HG03442 (cell line): ENCODE data around the gene CDIPT.
A peak's percentile ranks its signal among the peaks of the same experiment; 100 is the strongest.
"Not testable (repeated sequence)": the region's sequence is repeated elsewhere in the genome, so short reads cannot be mapped to it uniquely, and the experiment has no call there.

Source experiments
- ATAC-seq: cut with Tn5 transposase; IDR thresholded peaks from one replicate; pipeline ENCODE4 v1.9.1; 2021; ENCODE audit warnings: mild to moderate bottlenecking, moderate library complexity; ENCODE audit not compliant: unreplicated experiment

CDIPT gene

DNA sequence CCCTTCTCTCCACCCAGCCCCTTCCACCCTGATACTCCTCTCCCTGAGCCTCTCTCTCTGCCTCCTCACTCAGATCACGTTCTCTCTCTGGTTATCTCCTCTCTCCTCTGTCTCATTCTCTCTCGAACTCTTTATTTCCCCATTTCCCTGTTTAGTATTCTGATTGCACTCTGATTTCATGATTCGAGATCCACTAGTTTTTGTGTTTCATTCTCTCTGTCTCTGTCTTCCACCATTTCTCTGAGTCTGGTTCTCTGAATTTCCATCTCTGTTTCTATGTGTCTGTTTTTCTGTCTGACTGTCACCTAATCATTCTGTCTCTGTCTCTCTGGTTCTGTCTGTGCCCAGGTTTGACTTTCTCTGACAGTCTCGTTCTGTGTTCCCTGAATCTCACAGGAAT, 34.3 kb upstream of the CDIPT start:
- no peak for ATAC-seq

DNA sequence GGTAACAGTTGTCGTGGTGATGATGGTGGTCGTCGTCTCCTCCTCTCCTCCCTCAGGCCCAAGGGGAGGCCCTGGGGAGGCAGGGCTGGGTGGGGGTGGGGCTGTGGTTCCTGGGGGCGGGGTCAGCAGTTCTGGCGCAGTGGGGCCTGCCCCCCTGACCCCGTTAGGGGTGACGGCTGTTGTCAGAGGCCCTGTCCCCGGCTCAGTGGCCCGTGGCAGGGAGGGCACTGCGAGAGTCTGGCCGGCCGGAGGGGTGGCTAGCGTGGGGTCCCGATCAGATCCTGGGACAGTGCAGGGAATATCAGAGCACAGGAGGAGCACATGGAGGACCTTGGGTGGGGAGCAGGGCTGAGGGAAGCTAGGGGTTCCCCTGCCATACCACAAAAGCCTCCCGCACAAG, 33.8 kb upstream of the CDIPT start:
- no peak for ATAC-seq

DNA sequence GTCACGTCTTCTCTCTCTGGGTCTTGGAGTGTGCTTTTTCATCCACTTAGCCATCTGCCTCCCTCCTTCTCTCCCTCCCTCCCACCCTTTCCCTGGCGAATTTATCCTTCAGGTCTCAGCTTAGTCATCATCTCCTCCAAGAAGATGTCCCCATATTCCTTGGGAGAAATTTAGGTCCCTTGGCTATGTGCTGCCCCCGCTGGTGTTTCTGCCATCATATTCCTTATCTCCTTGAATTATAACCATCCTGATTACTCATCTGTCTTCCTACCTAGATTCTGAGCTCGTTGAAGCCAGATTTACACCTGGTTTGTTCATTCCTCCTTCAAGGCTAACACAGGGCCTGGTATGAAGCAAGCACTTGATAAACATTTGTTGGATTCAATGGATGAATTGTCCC, 31.3 kb upstream of the CDIPT start:
- ATAC-seq = no peak

DNA sequence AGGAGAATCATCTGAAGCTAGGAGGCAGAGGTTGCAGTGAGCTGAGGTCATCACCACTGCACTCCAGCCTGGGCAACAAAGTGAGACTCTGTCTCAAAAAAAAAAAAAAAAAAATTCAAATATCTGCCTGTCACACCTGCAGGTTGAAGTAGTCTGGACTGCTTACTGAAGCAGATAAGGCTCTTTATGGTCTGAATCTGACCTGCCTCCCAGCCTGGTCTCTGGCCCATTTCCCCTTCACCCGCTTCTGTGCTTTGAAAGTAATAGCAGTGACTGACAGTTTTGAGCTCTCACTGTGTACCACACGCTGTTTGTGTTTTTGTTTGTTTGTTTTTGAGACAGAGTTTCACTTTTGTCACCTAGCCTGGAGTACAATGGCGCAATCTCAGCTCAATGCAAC, 30.5 kb upstream of the CDIPT start:
- no peak for ATAC-seq

DNA sequence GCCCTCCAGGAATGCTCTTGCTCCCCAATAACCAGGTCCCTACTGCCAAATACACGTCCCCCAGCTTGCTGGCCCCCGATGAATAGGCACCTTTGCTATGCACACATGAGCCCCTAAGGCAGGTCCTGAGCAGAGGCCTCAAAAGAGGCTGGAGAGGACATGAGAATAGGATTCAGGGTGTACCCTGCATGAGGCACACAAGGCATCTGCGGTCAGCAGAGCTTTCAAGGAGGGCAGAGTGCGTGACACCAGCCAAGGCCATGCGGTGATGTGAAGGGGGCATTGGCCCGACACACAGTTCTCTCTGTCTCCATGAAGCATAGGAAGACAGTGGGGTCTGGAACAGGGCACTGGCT, 29.4 kb upstream of the CDIPT start:
- ATAC-seq = no peak

DNA sequence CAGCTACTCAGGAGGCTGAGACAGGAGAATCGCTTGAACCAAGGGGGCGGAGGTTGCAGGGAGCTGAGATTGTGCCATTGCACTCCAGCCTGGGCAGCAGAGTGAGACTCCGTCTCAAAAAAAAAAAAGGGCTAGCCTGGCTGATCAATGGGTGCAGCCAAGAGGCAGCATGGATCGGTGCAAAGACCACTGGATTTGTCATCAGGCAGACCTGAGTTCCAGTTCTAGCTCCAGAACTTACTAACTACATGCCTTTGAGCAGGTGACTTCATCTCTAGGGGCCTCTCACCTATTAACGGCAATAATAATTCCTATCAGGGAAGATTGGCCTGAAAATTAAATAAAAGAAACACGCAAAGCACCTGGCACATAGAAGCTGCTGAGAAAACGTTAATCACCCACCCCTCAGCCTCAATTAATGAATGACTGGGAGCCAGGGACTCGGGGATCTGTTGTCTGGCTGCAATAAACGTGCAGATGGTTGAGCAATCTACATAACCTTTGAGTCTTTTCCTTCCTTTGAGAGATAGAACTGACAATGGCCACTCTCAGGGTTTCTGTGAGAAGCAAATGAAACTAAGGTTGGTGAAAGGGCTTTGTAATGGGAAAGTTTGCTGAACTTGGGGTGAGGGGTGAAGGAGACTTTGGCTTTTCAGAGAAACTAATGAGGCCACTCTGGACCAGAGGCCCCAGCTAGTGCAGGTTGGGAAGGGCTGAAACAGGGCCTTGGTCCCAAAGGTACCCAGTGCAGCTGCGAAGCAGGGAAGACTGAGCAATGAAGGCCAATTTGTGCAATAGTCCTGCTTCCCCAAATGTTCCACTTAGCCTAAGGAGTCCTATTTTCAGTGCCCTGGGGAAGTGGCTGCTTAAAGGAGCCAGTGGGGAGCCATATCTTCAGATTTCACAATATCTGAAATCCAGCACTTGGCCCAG, 28.8 kb upstream of the CDIPT start:
- no peak for ATAC-seq

DNA sequence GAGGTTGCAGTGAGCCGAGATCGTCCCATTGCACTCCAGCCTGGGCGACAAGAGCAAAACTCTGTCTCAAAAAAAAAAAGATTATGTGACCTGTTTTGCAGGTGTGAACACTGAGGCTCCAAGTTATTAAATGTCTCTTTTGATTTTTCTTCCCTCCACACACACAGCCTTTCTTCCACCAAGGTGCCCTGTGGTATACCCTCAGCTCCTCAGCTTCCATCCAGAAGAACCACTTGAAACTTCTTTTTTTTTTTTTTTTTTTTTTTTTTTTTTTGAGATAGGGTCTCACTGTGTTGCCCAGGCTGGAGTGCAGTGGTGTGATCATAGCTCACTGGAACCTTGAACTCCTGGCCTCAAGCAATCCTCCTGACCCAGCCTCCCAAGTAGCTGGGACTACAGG, 26.3 kb upstream of the CDIPT start:
- ATAC-seq = not testable (repeated sequence)

DNA sequence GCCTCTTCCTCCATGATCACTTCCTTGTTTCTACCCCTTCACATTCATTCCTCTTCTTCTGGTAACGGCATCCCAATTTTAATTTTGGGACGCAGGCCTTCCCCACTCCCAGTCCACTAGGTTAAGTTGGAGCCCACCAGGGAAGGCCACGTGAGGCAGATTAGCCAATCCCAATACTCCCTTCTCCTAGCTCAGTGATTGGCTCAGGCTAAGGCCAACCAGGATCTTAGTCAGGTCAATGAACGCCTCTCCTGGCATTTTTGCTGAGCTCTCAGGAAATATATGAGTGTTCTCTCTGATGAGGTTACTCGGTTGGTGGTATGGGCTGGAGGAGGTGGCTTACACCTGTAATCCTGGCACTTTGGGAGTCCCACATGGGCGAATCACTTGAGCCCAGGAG, 21.0 kb upstream of the CDIPT start:
- ATAC-seq = no peak

DNA sequence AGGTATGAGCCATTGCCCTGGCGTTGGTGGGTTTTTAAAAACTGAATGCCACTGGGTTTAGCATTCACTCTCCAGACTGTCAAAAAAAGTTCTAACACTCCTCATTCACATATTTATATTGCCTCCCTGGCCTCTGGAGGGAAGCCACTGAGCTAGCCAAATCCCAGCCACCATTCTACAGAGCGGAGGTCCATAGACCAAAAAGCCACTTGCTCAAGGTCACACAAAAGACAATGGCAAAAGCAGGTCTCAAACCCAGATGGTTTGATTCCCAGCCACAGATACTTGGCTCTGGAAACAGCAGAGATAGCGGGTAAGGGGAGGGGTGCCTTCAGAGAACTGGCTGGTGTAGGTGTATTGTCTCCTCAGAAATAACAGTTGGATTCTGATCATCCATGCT, 18.0 kb upstream of the CDIPT start:
- ATAC-seq = no peak

DNA sequence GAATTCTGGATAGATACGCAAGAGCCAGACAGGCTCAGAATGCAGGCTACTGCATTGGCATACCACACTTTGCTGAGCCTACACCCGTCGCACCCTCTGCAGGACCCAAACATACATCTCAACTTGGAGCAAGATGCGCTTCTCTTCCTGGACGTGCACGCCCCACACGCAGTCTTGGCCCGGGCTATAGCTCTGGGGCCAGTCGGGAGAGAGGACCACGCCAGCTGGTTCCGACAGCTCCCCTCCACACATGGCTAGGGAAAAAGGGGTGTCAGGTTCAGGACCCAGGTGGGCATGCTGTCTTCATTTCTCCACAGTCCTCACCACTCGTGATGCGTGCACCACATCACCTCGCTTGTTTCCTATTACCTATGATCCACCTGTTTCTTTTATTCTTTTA, 15.1 kb upstream of the CDIPT start:
- ATAC-seq = no peak

DNA sequence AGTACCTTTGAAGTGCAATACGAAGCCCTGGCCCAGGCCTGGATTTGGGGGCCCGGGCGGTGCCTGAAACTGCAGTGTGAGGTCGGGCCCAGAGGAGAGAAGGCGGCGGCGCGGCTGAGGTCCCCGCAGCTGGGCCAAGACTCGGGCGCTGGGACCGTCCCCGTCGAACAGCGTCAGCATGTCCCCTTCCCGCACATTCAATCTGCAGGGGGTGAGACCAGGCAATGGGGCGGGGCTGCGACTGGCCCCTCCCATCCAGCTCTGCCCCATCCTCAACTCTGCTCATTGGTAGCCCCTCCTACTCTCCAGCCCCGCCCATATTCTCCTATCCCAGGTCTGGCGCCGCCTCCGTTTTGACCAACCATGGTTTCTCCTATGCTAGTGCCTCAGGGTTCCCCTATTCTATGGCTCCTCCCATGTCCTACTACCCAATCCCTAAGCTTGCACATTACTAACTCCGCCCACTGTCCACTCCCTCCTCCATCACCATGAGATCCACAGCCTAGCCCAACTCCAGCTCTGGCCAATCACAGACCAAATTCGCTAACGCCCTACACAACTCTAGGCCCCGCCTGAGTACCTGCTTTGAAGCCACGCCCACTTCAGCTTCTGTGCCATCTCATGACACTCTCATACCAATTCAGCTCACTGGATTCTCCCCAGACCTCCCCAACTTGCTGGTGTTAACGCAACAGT, 14.4 kb upstream of the CDIPT start:
- no peak for ATAC-seq

DNA sequence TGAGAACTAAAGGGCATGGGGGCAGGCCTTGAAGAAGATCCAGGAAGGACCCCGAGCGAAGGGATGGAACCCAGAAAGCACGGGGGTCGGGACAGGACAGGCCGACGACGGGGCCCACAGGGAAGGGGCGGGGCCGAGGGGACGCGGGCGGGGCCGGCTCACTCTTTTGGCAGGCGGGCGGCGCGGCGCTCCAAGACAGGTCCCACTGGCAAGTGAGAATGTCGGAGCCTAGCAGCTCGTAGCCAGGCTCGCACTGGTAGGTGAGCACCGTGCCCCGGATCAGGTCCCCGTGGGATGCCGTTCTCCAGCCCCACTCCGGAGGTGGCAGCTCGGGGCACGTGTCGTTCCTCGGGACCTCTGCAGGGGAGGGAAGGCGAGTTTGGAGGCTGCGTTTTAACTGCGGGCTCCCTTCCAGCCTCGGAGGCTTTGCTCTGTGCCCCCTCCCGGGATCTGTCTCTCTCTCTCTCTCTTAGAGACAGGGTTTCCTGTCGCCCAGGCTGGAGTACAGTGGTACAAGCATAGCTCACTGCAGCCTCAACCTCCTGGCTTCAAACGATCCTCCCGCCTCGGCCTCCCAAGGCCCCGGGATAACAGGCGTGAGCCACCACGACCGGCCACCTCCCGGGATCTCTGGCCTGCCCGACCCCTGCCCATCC, 13.7 kb upstream of the CDIPT start:
- ATAC-seq = no peak

DNA sequence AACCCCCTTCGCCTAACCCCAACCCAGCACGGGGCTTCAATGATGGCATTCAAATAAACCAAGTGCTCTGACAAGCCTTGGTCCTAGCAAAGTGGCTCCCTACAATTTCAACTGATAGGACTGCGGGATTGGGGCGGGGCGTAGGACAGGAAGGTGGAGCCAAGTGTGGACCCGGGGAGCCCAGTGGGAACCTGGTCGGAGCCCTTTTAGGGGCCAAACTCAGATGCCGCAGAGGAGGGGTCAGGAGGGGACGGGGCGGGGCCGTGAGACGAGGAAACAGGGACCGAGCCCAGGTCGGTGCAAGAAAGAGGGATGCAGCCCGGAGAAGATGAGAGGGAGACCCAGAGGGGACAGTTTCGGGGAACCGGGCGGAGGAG, 13.2 kb upstream of the CDIPT start:
- ATAC-seq = no peak

DNA sequence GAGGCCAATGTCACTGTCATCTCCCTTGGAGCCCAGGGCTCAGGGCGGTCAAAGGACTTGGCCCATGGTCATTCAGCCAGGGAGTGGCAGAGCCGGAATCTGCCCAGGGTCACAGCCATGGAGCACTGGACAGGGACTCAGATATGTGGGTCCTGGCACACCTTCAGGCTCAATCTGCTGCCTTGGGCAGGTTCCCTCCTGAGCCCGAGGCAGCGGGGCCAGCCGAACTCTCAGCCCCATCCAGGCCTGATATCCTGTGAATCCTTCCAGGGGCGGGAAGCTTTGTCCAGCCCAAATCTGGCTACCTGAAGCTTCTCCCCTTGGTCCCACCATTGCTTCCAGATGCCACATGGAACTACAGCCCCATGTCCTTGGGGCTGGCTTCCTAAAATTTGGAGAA, 12.2 kb upstream of the CDIPT start:
- no peak for ATAC-seq

DNA sequence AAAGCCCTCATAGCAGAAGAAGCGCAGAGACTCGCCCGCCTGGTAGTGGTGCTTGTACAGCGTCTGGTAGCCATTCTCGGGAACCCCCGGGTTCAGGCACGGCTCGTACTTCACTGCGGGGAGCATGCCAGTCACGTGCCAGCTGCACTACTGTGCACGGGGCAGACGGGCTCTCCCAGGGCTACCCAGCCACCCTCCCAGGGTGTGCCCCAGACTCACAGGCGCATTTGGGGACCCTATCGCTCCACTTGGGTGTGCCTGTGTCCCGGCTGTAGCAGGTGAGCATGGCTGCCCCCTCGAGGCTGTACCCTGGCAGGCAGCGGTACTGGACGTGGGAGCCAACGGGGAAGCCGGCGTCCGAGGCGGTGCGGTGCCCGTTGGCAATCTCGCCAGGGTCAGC, 10.3 kb upstream of the CDIPT start:
- ATAC-seq = no peak

DNA sequence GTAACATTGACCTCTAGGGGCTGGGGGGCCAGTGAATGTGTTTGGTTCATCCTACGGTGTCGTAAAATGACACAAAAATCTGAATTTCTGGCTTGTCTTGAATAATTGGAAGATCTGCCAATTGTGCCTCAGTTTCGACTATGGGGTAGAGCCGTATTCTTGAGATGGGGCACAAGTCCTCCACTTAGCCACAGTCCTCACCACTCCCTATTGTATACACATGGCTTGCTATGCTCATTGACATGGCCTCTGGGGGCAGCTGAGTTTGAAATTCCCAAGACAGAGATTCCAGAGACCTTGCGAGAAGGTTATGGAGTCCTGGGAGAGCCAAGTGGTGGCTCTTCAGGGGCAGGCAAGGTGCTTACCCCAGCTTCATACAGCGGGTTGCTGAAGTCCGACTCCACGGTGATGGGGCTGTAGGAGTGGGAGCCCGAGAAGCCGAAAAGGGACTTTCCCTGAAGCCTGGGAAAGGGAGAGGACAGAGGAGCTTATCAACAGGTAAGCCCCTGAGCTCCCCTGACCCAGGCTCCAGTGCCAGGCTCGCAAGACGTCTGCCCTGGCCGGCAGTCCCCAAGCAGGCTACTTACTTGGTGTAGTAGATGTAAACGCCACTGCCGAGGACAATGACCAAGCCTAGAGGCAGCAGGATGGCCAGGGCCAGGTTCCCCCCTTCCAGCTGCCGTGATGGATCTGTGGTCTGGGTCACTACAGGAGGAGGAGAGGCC, 9.0 kb upstream of the CDIPT start:
- ATAC-seq = no peak

DNA sequence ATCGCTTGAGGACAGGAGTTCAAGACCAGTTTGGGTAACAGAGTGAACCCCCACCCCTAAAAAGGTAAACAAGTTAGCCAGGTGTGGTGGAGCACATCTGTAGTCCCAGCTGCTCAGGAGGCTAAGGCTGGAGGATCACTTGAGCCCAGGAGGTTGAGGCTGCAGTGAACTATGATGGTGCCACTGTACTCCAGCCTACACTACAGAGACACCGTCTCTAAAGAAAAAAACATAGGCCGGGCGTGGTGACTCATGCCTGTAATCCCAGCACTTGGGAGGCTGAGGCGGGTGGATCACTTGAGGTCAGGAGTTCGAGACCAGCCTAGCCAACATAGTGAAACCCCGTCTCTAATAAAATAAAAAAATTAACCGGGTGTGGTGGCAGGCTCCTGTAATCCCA, 6.0 kb upstream of the CDIPT start:
- not testable (repeated sequence) for ATAC-seq

DNA sequence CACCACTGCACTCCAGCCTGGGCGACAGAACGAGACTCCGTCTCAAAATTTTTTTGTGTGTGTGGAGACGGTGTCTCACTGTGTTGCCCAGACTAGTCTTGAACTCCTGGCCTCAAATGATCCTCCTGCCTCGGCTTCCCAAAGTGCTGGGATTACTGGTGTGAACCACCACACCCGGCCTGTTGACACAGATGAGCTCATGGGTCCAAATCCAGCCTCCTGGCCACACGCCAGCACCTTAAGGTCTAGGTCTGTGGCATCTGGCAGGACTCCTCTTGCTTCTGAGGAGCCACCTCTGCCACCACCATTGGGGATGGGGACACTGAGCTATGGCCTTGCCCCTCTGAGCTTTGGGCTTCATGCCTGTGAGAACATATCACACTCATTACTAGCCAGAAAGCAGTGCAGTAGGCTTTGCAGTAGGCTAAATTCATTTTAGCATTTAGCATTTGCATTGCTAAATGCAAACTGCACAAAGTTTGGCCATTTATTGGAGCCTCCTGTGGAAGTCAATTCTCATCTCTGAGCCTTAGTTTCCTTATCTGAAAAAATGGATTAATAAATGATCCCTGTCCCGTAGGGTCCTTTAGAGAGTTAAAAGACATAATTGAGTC, 5.5 kb upstream of the CDIPT start:
- ATAC-seq = no peak

DNA sequence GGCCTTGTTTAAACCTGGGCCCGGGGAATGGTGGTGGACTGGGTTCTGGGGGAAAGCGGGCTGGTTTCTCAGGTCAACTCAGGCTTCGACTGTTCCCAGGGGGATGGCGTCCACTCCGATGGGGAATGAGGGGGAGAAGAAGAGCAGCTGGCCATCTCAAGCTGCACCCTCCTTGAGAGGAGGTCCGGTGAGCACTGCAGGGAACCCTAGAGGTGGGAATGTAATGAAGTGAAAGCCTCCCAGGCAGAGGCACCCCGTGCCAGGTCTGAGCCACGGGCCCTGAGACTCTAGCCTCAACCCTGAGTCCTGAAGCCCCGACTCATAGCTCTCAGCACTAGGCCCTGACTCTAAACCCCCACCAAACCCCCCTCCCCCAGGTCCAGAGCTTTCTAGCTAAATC, 1.2 kb upstream of the CDIPT start:
- no peak for ATAC-seq

DNA sequence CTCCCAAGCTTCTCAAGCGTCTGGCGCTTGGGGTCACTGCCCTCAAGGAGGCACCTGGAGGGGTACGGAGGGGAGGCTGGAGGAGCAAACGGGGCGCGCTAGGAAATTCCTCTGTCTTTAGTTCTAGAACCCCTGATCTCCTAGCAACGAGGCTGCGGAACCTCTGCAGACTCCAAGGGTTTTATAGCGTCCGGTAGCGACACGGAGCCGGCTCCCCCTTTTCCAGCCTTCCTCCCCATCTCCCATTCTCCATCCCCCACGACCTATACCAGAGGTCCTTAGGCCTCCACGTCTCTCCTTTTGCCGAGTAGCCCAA, 601 bp upstream of the CDIPT start:
- ATAC-seq = no peak

DNA sequence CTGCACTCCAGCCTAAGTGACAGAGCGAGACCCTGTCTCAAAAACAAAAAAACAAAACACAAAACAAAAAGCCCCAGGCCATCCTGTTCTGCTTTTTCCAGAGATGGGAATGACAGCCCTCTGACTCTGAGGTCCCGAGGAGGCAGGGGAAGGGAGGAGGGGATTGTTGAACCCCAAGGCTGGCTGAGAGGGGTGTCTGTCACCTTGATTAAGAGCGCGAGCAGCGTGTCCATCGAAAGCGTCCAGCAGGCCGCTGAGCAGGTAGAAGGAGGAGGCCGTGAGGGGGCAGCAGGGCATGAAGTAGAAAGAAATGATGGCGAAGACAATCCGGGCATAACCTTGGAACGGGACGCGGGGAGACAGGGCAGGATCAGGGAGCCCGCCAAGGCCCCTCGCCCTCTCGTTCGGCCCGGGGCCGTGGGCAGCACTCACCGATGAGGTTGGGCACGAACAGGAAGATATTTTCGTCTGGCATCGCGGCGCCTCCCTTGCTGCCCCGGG, 593 bp downstream of the CDIPT start:
- peak; percentile 8 for ATAC-seq
